HG02763 (cell line): ENCODE results near the gene ST6GALNAC3.

Experiments
- ATAC-seq: cut with Tn5 transposase; IDR thresholded peaks from one replicate; pipeline ENCODE4 v1.9.1; 2021; ENCODE audit warnings: mild to moderate bottlenecking, moderate library complexity; ENCODE audit not compliant: unreplicated experiment

Gene ST6GALNAC3

DNA sequence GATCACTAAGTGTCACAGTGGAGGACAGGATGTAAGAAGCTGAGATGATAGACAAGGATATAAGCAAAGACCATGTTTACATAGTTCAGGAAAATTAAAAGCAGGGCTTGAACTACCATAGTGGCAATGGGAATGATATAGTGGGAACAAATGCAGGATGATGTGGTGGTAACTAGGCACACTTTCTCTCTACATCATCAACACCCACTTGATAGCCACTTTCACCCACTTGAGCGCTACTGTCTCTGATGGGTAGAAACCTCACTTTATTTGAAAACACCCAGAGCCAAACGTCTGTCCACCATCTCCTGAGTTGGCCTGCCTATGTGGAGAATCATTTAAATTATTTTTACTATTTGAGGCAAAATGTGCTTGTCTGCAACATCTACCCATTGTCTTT, 487.7 kb downstream of the ST6GALNAC3 start:
- ATAC-seq, result no peak

DNA sequence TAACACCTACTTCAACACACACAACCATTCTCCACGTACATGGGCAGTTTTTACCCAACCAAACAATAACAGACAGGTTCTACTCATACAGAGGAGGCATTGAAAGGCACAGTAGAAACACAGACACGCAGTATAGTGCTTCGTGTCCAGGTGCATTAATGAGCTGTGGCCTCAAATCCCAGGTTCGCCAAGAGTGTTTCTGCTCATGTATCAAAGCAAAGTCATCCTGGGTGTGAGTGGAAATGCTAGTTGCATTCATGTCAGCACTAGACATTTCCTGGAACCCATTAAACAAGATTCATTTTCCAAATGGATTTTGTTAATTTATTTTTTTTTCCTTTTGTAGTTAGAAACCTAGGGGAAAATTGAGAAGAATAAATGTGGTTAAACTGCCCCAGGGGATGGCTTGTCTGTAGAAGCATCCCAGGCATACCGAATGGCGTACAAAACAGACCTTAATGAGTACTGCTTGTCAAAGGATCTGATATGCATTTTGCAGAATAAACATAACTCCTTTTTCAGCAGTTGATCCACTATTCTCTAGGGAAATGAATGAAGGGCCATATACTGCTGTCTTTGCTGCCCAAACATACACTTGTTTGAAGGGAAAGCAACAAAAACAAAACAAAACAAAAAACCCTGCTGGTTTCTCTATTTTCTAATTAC, 494.2 kb downstream of the ST6GALNAC3 start:
- ATAC-seq, result no peak

DNA sequence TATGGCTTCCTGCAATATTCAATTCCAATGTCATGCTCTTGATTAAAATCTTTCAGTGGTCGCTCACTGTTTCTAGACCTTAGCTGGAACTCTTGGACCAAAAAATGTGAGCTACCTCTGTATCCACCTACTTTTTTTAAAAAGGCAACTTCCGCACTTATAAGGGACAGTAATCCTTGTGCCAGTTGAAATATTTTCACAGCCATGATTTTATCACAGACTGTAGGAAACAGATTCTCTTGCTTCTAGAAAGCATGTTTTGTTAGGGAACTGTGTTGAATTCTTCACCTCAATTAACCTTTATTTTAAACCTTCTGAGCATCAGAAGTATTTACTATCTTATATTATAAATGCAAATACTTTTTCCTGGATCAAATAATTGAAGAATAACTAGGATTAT, 496.7 kb downstream of the ST6GALNAC3 start:
- no peak for ATAC-seq

DNA sequence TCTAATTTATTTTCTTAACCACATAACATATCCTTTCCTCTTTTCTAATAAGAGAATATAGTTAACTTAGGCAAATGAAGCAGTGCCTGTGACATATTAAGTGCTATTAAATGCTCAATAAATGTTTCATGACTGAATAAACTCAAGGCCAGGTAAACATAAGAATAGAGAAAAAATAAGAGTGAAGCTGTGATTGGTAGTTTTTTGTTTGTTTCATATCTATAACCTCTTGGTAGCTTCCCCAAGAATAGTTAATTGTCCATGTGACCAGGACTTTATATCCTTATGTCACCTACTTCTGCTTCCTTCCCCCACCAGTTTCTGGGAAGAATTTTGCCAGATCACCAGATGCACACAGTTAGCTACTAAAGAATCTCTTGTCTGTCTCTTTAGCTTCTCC, 497.7 kb downstream of the ST6GALNAC3 start:
- no peak for ATAC-seq

DNA sequence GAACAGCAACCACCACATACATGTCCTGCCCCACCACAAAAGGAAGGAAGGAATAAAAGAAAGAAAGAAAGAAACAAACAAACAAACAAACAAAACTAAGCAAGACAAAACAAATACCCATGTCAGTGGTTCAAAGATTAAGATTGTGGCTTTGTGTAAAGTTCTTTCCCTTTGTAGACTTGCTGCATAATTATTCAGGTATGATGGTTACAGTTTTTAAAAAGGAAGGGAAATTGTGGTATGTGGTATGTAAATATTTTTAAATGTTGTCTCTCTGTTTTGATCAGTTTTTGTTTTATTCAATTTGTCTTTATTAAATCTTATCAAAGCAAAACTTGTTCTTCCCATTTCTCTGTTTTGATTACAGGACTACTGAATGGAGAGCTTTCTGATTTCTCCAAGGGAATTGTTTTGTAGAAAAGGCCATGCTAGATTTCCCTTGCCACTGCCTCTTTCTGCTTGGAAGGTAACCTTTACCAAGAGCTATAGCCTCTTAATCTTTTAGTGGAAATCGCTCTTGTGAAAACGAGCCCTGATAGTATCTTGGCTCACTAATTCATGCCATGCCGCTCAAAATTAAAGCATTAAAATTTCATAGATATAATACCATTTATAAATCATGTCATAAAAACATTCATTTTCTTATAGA, 502.5 kb downstream of the ST6GALNAC3 start:
- ATAC-seq, result no peak

DNA sequence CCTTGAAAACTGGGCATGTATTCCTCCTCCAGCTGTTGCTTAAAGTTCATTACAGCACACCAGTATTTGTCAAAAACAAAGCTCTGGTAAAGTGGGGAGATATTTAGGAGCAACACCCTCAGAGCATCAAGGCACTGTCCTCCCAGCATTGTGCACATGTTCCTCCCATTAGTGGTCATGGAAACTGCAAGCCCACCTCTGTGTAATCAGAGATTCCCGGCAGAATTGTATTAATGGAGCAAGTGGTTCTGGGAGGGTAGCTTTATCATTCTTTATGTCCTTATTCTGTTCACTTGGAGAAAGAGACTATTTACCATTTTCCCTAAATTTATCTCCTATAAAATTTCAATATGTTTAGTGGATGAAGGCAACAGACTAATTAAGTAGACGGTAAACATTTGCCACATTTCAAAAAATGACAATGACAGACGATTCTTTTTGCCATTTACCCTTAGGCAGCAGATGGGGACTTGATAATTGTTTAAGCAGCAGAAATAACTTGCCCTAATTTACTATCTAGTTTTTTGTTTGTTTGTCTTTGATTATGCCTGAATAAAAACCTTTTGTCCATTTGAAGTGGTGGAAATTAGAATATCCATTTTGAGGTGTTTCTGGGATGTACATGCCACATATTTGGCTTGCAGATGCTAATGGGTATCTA, 503.1 kb downstream of the ST6GALNAC3 start:
- no peak for ATAC-seq

DNA sequence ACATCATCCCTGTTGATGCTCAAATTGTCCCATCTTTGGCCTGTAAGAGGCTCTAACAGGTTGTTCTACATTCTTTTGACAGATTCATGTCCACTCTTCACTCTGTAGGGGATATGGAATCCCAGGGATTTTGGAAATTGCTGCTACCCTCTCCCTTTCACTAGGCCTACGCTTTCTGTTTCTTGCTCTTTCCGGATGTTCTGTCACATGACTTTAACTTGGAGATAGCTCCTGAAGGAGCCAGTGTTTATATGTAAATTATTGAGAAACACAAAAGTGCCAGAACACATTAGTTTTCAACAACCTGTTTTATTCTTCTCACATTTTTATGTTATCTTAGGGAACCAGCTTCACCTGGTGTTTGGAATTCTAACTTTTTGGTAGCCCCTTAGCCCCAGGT, 505.7 kb downstream of the ST6GALNAC3 start:
- ATAC-seq, result no peak

DNA sequence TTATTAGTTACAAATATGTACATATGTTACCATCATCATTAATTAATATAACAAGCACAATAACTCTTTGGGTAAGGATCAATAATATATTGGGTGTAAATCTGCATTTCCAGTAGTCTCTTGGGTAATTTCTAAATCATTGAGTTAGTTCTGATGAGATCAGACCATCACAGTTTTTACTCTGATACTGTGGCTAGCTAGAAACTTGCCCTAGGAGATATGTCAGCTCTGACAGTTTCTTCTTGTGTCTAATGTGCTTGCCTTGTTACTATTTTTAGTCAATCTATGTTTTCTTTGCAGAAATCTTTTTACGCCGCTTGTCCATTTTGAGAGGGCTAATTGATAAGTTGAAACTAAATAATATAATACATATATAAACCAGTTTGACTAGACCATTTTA, 507.2 kb downstream of the ST6GALNAC3 start:
- ATAC-seq, result no peak

DNA sequence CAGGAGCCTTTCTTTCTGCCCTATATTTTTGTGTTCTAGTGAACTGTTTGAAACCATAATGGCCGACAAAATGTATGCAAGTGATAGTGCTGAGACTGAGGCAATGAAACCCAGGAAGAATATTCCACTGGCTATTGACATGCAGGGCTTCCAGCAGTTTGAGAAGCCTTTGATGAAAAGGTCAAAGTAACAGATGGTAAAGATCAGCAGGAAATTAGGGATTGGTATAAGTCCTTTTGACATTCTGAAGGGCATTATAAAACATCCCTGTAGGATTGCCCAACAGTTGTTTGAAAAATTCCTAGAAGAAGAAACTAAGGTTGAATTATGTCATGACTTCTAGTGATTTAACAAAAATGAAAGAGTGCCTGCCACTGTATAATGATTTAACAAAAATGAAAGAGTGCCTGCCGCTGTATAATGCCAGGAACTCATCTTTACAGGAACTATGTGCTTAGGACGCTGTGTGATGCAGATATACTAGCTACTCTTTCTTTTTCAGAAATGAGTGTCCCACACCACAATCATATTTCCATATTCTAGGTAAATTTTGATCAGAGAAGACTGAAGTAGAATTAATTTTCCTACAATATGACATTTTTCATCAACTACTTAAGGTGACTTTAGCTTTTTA, 508.8 kb downstream of the ST6GALNAC3 start:
- no peak for ATAC-seq

DNA sequence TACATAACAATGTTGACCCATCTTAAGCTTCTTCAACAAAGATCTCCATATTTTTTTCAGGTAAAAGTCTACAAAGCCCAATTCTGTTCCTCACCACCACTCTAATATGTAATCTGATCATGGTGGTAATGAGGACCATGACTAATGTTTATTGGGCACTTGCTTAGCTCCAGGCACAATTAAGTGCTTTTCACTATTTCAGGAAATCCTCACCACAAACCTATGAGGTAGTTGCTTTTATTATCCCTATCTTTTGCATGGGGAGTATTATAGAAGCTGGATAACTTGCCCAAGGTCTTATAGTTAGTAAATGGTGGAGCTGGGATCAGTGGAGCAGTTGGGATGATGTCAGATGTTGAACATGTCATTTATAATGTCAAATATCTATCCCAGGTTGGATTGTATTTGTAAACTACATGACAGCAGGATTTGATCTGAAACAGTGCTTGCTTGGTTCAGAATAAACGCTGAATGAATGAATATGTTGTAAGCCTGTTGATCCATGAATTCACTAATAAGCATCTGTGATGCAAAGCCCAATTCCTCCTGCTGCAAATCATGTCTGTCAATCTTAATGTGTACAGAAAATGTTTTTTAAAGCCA, 509.4 kb downstream of the ST6GALNAC3 start:
- no peak for ATAC-seq

DNA sequence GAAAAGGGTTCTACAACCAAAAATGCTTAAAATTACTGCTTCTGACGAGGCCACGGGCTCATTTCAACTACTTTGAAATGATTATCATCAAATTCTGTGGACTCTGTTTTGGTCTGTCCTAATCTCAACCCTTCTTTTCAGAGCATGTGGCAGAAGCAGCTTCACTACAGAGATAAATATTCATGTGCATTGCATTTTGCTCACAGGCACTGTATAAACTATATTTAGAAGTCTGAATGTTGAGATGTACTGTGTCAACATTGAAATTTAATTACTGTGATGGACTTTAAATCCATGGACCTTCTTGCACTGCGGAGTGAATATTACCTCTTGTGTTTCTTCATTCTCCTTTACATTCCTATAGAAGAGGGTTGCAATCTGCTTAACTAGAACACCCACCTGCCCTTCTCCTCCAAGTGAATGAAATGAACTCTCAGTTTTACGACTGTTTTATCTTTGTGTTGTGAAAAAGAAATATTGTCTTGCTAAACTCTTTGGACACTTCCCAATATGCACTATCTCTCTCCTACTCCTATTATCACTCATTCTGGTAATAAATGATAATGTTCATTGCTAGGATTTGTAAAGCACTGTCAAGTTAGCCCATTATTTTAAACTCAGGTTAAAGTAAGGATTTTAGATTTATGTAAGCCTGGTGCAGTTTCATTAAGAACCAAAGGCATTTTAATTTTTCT, 511.6 kb downstream of the ST6GALNAC3 start:
- ATAC-seq, result no peak

DNA sequence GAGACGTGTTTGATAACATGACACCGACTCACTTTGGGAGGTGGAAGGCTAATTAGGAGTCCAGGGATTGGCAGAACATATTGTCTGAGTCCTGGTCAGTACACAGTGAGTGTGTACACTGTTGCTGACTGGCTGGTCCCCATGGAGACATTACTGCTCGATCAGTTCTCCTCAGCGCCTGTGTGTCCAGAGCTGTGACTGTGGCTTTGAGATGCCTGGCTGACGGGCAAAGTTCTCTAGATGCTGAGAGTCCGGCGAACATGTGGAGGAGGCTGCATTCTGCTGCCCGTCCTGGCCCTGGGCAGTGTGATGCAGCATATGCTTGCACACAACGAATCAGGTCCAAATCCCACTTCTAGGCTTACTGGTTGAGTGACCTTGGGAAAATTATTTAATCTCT, 512.7 kb downstream of the ST6GALNAC3 start:
- ATAC-seq, result no peak

DNA sequence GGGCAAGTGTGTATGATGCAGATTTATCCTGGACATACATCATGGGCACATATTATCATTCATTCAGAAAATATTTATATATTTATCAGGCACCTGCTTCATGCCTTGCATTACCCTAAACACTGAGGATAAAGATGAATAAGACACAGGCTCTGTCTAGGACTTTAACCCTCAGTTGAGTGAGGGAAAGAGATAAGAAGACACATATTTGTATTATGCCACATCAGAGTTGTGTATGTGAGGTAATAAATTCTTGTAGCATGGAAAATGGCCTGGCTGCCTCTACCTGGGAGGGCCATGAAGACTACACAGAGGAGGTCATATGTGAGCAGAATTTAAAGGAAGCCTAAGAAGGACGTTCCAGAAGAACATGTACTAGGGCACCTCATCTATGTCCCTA, 516.9 kb downstream of the ST6GALNAC3 start:
- no peak for ATAC-seq

DNA sequence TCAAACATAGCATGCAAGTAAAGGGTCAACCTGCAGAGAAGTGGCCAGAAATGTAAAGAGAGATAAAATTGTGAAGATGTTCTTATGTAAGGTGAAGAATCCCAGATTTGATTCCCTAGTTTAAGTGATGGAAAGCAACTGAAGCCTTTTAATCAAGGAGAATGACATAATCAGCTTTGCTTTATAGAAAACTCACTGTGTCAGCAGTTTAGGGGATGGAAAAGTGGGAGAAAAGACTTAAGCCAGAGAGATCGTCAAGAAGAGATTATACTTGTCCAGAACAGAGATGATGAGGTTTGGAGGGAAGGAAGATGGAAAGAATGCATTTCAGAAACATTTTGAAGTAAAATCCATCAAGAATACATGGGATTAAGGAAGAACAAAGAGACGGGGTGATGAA, 517.4 kb downstream of the ST6GALNAC3 start:
- no peak for ATAC-seq

DNA sequence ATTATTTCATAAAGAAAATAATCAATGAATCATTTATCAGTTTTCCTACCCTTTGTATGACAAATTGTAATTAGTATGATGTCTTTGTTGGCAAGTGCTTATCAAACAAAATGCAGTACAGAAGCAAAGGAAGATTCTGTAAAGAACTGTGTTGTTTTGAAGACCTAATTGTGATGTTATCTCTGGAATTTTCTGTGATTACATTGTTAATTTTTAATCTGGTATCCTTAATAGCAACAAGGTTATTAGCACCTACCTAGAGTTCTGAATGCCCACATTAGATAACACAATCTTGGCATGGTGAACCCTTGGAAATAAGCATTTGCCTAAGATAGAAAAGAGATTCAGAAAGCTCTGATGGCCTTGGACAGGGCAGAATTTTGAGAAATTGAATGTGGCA, 518.6 kb downstream of the ST6GALNAC3 start:
- no peak for ATAC-seq

DNA sequence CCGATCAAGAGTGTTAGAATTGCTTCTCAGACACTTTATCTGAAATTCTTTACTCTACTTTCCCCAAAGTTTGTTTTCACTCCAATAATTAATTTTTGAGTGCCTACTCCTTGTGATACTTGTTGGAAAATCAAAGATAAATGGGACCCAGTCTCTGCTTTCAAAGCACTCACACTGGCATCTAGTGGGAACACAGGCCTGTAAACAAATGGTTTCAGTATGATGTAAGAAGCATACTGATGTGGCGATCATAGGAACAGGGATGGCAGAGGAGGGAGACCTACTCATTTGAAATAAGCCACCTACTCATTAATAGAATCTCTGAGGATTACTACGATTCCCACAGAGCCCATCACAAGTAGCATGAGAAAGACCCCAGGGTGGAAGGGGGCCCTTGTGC, 519.1 kb downstream of the ST6GALNAC3 start:
- ATAC-seq, result no peak

DNA sequence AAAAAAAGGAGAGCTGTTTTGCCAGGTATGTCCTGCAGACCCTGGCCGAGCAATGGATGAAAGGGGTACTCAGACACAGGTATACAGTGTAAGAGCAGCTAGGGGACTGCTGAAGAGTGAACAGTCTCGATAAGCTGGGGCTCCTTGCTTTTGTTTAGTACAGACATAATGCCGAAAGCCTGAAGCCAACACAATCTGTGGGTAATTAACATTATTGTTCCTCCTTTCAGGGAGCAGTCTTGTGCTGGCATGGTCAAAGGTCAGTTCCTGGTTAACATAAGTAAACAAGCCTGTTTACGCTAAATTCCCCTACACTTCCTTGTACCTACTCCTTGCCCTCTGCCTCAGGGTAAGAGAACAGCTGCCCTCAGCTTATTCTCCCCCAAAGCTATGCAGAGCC, 520.5 kb downstream of the ST6GALNAC3 start:
- ATAC-seq, result no peak

DNA sequence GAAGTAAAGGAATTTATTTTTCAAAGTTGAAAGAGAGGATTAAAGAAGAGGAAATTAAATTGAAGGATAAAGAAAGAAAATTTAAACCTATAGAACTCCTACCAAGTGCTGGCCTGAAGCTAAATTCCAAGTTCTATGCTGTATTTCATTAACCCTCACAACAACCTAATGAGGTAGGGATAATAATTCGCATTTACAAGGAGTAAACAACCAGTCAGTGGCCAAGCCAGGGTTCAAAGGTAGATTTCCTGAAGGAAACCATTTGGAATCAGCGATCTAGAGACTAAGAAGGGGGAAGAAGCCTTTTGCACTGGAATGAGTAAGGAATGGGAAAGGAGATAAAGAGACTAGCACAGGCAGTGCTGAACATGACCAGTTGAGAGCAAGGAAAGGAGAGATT, 526.9 kb downstream of the ST6GALNAC3 start:
- ATAC-seq, result no peak

DNA sequence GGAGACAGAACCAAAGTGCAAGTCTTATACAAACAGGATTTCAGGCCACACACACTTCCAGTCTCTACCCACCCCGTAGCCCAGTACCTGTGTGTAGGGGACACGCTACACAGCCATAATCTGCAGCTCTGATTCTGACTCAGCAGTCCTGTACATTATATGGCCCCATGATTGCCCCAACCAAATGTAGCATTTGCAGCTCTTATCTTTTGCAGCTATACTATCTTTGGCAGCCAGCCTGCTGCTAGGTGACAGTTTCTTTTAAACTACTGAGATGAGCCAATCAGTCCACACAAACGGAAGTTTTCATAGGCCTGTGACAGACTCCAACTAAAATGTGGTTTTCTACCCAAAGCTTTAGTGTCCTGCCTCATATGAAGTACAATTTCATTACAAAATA, 533.2 kb downstream of the ST6GALNAC3 start:
- no peak for ATAC-seq

DNA sequence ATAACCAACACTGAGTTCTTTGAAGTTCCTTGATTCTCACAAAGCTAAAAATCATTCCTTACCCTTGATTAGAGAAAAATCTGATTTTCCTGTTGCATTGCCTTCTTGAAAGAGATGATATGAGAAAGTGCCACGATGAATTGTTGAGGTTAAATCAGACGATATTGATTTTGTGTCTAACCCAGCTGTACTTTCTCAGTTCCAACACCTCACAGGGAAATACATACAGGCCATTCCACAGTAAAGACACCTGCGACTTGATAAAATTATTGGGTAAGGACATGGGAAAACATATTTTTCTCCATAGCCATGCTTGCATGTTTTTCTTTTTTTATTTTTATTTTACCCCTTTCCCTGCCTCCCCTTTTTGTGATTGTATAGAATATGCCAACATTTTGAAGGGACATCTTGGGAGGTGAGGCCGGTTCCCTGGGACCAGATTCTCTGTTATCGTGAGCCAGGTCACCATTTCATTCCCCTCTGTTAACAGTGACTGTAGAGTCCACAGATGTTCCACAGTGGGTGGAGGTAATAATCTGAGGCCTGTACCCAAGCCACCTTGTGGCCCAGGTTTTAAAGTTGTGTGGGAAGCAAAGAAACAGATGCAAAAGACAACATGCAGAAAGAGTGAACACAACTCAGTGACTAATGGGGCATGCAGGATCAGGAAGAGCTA, 537.4 kb downstream of the ST6GALNAC3 start:
- no peak for ATAC-seq
